ENCODE data around the gene ENTREP3.

The ENTREP3 gene

DNA sequence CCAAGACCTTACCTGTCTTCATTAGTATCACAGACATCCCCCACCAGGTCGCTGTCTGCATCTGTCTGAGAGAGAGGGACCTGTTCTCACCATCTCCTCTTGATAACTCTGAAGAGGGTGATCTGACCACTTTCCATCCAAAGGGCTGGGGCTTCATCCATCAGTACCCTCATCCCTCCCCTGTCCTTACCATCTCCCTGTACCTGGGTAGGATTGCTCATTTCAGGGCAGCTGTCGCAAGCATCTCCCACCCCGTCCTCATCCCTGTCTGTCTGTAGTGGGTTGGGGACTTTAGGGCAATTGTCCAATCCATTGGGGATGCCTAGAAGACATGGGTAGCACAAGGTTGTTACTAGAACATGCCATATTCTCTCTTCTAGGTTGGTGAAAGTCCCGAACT is 55.5 kb downstream of the ENTREP3 start:
- DNase-seq (ENCODE audit: low read depth) = no peak

DNA sequence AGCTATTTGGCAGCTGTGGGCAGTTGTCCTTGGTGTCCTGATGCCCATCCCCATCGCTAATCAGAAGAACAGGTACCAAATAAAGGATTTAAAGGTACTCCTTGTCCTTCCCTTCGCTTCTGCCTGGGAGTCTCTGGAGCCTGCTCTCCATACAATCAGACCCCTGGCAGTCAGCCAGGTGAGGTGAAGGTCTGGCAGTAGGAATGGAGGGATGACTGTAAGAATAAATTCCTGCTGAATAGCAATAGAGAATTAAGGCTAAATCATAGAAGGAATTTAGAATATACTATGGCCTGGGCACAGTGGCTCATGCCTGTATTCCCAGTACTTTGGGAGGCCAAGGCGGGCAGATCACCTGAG is 56.8 kb downstream of the ENTREP3 start:
- no peak for DNase-seq (ENCODE audit: low read depth)

GRCh38 chr1:155197901-155198546 is 57.3 kb downstream of the ENTREP3 start:
- no peak for DNase-seq (ENCODE audit: low read depth)

All from HS-27A (cell line).